ENCODE results near the gene MGAM2.
"Not testable (repeated sequence)": the region's sequence is repeated elsewhere in the genome, so short reads cannot be mapped to it uniquely, and the experiment has no call there.

The MGAM2 gene

GRCh38 chr7:142111499-142111898 is at the start of gene MGAM2:
TSS of gene MGAM2 (plus strand) at chr7:142111718. CDS start at chr7:142116874, 5,156 bp downstream.
- DNase-seq (ENCODE audit: low read depth): no peak

DNA sequence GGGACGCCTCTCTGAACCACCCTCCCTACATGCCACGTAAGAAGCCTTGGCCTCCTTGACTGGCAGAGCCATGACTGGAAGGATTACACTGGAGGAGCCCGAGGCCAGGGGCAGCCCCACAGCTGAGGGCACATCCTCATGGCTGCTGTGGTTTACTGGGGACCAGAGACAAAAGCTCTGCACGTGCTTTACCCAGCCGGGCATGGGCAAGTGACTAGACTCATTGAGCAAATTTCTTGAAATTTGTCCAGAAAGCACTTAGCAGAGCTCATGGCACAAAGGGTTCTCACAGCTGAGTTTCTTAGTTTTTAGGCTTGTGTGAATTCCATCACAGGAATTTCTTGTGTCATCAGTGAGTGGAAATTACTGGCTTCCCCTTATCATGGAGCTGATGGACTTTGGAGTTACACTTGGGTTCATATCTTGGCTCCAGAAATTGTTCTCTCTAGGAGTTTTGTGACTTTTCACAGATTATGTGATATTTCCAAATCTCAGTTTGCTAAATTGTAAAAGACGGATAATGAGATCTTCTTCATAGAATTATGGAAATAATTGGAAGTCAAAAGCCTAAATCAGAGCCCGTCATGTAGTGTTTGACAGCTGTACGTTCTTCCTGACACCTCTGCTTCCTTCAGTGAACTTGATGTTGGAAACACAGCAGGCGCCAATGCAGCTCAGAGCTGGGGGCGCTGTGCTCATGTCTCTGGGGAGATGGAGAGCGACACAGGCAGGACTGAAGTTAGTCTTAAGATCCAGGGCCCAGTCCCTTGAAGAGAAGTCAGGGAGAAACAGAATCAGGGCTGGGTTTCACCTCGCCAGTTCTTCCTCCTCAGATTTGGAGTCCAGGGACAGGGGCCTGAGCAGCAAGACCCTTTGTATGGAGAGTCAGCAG is 47.7 kb upstream of the MGAM2 start:
- no peak for DNase-seq (ENCODE audit: low read depth)

- no peak for DNase-seq (ENCODE audit: low read depth)
Observed at GRCh38 chr7:142066536-142066935, 45.0 kb upstream of the MGAM2 start.

GRCh38 chr7:142077762-142078161 is 33.8 kb upstream of the MGAM2 start:
- DNase-seq (ENCODE audit: low read depth): no peak

DNA sequence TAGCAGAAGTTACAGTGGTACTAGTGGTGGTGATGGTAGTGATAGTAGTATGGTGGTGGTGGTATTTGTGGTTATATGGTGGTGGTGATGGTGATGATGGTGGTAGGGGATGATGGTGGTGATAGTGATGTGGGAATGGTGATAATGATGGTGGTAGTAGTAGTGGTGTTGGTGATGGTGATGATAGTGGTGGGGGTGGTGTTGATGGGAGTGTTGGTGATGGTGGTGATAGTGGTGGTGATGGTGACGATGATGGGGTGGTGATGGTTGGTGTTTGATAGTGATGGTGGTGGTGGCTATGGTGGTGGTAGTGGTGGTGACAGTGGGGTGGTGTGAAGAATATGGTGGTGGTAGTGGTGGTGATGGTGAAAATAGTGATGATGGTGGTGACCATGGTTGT is 27.9 kb upstream of the MGAM2 start:
- DNase-seq (ENCODE audit: low read depth): no peak

DNA sequence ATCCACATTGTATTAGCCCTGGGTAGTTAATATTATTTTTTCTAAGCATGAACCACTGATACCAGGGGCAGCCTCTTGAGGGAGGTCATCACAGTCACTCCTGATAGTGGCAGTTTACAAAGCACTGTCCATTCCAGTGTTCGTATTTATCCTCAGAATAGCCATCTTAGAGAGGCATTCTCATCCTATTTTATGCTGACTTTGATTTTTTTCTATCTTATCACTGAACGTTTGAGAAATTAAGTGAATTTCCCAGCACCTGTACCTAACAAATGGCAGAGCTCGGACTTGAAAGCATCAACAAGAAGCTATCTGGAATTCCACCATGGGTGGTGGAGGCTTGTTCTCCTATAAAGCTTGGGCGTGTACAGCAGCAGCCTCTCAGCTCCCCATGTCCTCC is 26.1 kb upstream of the MGAM2 start:
- DNase-seq (ENCODE audit: low read depth): no peak

GRCh38 chr7:142088022-142088714 is 23.4 kb upstream of the MGAM2 start:
- DNase-seq (ENCODE audit: low read depth): no peak

DNA sequence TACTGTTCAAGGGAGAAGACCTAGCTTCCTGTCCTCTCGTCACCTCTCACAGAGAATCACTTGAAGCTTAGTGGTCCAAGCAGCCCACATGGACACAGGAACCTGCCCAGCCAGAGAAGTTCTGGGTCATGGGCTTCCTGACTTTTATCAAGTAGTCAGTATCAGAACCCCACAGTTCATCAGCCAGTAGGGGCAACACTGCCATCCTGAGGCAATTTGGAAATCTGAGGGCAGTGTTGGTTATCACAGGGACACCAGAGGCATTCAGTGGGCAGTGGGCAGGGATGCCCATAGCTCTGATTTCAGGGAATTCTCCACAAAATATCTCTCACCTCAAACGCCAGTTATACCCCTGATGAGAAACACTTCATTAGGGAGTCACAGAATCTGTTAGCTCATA is 22.5 kb upstream of the MGAM2 start:
- no peak for DNase-seq (ENCODE audit: low read depth)

DNA sequence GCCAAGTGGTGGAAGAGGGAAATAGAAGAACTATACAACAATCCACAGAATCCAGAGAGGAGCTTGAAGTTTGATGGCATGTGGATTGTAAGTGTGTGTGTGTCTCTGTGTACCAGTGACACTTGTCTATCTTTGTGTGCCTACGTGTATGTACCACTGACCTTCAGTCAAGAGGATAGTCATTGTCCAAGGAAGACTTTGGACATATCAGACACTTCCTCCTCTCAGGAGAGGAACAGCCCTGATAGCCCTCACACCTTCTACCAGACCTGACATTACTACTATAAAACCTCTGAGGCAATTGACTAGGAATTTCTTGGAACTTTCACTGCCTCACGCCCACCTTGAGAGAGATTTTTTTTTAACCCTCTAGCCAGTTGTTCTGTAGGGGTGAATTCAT is 19.6 kb upstream of the MGAM2 start:
- no peak for DNase-seq (ENCODE audit: low read depth)

GRCh38 chr7:142094861-142095260 is 16.7 kb upstream of the MGAM2 start:
- no peak for DNase-seq (ENCODE audit: low read depth)

DNA sequence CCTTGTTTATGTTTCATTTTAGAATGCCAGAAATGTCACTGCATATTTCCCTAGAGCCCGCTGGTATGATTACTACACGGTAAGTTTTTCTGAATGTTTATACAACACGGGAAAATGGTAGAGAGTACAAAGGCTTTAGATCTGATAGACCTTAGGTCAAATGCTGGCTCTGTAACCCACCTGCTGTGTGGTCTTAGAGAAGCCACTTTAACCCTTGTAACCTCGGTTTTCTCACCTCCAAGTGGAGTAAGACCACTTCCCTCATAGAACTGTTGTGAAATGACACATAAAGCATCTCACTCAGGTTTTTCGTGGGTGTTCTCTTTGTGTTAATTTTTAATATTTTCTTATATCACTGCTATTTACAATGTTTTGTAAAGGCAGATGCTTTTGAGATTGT is 13.9 kb upstream of the MGAM2 start:
- DNase-seq (ENCODE audit: low read depth): no peak

GRCh38 chr7:142098004-142098403 is 13.5 kb upstream of the MGAM2 start:
- DNase-seq (ENCODE audit: low read depth): no peak

- not testable (repeated sequence) for DNase-seq (ENCODE audit: low read depth)
Observed at GRCh38 chr7:142099347-142099746, 12.2 kb upstream of the MGAM2 start.

GRCh38 chr7:142100634-142101033 is 10.9 kb upstream of the MGAM2 start:
- no peak for DNase-seq (ENCODE audit: low read depth)

DNA sequence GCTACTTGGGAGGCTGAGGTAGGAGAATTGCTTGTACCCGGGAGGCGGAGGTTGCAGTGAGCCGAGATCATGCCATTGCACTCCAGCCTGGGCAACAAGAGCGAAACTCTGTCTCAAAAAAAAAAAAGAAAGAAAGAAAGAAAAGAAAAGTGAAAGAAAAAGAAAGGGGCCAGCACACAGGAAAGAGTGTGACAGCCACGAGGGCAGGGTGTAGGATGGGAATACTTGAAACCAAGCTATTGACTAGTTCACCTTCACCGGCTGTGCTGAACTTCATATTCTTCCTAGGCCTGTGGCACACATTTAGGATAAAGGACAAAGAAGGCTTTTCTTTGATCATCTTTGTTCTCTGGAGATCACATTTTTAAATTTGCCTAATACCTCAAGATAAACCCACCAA is 9.7 kb upstream of the MGAM2 start:
- not testable (repeated sequence) for DNase-seq (ENCODE audit: low read depth)

- DNase-seq (ENCODE audit: low read depth): no peak
Observed at GRCh38 chr7:142104550-142105527, 6.7 kb upstream of the MGAM2 start.

- no peak for DNase-seq (ENCODE audit: low read depth)
Observed at GRCh38 chr7:142108728-142109505, 2.6 kb upstream of the MGAM2 start.

DNA sequence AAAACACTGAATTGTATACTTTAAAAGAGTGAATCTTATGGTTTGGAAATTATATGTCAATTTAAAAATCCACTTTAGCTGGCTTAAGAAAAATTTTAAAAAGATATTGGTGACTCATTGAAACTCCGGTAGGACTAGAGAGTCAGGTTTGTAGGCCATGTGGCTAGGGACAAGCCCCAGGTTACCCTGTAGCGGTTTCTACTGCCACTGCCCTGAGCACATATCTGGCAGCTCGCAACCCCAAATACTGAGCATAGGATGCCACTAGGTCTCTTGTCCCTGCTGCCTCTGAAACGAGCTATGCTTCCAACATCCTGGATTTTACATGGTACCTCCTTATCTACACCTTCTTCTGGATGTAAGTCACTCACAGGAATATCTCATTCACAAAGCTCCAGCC is 1.4 kb upstream of the MGAM2 start:
- no peak for DNase-seq (ENCODE audit: low read depth)

GRCh38 chr7:142110638-142111037 is 880 bp upstream of the MGAM2 start:
- DNase-seq (ENCODE audit: low read depth): no peak

GRCh38 chr7:142112086-142112485 is 568 bp downstream of the MGAM2 start:
- DNase-seq (ENCODE audit: low read depth): no peak

GRCh38 chr7:142114207-142114606 is 2.7 kb downstream of the MGAM2 start:
- no peak for DNase-seq (ENCODE audit: low read depth)
